Globus pallidus (tissue), 1 donor: ENCODE measurements around the gene KHDRBS1.
"Not testable (repeated sequence)": the region's sequence is repeated elsewhere in the genome, so short reads cannot be mapped to it uniquely, and the experiment has no call there.

Experiments
- DNase-seq: peaks from one replicate; pipeline ENCODE4 v3.0.0-alpha.2; 2015; ENCODE audit warnings: low spot score

KHDRBS1 gene

DNA sequence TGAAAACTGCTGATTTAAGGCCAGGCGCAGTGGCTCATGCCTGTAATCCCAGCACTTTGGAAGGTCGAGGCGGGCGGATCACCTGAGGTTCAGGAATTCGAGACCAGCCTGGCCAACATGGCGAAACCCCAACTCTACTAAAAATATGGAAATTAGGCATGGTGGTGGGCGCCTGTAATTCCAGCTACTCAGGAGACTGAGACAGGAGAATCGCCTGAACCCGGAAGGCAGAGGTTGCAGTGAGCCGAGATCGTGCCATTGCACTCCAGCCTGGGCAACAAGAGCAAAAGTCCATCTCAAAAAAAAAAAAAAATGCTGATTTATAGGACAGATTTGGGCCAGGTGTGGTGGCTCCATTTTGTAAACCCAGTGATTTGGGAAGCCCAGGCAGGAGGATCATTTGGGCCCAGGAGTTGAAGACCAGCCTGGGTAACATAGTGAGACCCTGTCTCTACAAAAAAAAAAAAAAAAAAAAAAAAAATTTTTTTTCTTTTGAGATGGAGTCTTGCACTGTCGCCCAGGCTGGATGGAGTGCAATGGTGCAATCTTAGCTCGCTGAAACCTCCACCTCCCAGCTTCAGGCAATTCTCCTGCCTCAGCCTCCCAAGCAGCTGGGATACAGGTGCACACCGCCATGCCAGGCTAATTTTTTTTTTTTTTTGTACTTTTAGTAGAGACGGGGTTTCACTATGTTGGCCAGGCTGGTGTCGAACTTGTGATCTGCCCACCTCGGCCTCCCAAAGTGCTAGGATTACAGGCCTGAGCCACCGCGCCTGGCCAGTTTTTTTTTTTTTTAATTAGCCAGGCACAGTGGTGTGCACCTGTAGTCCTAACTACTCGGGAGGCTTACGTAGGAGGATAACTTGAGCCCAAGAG lies 52.2 kb downstream of the KHDRBS1 start:
- DNase-seq = not testable (repeated sequence)

DNA sequence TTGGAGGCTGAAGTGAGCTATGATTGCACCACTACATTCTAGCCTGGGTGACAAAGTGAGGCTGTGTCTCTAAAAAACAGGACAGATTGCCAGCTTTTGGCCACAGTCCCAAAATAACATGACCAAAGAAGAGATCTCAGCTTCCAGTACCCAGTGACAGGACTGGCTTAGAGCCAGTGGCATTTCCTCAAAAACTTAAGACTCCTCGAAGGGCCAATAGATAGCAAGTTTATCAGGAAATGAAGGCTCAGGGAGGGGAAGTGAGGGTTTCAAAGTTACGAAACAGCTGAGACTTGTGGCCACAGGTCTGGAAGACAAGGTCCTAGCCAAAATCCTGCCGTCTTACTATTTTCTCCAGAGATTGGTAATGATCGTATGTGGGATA lies 52.8 kb downstream of the KHDRBS1 start:
- peak; percentile 81 for DNase-seq

DNA sequence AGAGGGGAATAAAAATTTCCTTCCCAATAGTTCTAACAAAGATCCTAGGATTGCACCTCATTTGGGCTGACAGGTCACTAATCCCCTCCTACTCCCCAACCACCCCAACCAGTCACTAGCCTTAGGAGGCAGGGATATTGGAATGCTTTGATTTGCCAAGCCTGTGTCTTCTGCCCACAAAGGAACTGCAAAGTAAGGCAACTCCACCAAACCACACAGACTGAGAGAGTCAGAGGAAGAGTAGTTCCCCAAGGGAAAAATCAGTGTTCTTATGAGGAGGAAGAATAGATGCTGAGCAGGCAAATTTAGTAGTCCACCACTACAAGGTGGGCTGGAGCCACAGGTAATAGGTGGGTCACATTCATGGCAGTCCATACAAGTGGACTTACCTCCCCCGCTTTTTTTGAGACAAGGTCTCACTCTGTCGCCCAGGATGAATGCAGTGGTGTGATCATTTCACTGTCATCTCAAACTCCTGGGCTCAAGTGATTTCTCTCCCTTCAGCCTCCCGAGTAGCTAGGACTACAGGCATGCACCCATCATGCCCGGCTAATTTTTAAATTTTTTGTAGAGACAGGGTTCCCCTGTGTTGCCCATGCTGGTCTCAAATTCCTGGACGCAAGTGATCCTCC lies 55.4 kb downstream of the KHDRBS1 start:
- DNase-seq = no peak

DNA sequence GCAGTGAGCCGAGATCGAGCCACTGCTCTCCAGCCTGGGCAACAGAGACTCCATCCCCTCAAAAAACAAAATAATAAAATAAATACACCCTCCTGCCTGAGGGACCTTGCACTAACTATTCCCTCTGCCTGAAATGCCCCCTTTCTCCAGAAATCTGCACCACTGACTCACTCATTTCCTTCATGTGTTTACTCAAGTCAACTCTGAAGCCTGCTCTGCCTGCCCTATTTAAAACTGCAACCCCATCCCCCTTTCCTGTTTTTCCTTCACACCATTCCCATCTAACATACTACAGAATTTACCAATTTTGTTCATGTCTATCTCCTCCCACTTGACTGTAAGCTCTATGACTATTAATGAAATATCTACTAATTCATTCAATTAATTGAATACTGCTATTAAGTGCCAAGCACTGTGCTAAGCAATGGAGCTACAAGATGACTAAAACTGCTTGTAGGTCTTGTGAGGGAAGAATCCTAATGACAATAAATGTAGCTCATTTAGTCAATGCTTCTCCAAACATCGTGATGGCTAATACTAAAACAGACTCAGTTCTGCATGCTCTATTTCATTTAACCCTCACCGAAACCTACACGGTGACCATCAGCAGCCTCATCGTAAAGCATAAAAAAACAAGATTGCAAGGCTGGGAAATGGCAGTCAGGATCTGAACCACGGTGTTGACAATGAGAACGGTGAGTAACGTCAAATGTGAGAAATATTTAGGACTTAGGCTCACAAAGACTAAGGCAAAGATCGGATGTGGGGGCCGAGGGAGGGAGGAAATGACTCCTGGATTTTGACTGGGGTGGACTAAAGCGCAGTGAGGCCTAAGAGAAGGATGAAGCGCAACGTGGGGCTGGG lies 58.3 kb downstream of the KHDRBS1 start:
- no peak for DNase-seq

DNA sequence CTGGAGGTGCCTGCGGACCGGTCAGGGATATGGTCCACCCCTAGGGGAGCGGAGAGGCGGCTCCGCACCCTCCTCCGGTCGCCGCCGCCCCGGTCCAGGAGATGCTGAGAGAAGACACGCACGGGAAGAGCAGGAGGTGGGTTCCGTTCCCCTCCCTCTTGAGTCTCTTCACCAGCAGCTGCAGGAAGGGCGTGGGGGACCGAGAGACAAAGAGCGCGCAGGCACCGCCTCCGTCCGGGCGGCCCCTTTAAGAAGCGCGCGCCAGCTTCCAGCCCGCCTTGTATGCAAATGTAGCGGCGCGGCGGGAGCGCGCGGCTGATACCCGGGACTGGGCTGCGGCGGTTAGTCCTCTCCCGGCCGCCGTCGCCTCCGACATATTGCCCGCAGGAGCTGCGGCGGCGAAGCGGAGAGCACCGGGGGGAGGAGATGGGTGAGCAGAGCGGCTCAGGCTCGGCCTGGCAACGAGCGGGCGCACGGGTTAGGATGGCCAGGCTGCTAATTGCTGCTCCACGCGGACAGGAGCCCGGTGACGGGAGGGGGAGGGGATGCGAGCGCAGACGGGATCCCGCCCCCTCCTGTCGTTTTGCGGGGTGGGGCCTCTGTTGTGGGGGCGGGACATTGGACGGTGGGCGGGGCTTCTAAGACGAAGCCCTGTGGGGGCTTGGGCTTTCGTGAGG lies 59.1 kb downstream of the KHDRBS1 start, which contains the start of gene TMEM39B:
TMEM39B (plus strand) TSS at position 318 of the 677 bp plus-strand sequence; CDS start at position 427, 109 bp downstream.
- DNase-seq = peak; percentile 95

DNA sequence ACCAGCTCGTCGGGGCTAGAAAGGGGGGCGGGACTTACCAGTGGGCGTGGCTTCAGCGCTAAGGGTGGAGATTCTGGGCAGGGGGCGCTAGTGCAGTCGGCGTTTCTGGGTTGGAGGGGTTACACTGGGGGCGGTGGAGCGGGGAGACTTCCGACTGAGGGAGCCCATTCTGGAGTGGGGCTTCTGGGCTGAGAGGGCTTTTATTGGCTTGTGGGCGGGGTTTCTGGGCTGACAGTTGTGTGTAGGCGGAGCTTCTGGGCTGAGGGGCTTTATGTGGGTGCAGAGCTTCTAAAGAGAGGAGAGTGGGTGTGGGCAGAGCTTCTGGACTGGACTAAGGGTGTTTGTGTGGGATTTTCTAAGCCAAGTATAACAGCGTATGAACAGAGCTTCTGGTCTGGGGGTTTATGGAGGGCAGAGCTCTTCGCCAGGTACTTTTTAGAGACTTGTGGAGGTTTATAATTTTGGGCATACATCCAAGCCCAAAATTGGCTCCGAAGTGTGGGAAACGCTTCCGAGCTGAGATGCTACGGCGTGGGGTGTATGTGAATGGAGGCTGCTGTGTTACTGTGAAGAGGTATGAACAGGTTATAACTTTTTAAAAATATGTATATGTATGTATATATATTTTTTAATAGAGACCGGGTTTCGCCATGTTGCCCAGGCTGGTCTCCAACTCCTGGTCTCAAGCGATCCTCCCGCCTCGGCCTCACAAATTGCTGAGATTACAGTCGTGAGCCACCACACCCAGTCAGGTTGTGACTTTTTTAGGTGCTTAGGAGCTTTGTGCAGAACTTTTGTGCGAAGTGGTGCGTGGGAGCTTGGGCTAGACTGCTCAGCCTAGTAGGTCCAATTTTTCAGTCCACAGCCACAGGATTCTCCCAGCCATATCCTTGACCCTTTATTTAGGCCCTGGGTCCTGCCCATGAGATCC lies 59.9 kb downstream of the KHDRBS1 start:
- DNase-seq = no peak

DNA sequence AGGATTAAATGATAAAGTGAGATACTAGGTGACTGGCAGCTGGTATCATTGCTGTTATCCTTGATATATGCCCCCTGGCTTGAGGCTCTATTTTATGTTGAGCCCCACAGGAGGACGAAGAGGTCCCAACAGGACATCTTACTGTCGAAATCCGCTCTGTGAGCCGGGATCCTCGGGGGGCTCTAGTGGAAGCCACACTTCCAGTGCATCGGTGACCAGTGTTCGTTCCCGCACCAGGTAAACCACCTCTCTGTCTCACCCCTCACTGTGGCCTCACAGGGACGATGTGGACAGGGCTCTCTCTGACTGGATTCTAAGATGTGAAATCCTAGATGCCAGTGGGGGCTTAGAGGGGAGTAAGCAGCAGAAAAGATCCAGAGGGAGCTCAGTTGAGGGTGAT lies 61.2 kb downstream of the KHDRBS1 start:
- no peak for DNase-seq

DNA sequence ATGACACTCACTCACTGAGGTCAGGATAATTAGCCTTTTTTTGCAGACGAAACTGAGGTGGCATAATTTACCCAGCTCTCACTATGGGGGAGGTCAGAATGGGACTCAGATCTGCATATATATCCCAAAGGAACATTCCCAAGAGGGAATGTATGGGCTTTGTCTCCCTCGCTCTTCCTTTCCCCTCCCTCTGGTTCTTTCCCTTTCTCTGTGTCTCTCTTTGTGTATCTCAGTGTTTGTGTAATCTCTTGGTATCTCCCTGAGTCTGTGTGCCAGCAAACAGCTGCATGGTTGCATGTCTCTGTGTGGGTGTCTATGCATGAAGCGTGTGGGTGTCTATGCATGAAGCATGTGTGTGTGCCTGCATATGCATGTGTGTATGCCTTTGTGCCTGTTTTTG lies 63.8 kb downstream of the KHDRBS1 start:
- peak; percentile 42 for DNase-seq

DNA sequence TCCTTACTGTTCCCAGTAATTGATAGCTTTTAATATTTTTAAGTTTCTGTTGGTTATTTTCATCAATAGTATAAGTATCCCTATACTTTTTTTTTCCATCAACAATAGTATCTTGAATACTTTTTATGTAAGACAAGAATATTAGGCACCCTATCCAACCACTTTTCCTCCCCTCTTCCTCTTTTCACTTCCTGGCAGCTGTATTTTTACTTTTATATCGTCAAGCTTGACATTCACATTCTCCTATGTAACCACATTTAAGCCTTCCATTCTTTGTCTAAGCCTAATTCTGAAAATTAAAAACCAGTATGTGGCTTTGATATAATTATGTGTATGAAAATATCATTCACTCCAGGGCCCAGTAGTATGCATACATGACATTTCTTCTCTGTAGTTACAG lies 68.4 kb downstream of the KHDRBS1 start:
- DNase-seq = no peak

DNA sequence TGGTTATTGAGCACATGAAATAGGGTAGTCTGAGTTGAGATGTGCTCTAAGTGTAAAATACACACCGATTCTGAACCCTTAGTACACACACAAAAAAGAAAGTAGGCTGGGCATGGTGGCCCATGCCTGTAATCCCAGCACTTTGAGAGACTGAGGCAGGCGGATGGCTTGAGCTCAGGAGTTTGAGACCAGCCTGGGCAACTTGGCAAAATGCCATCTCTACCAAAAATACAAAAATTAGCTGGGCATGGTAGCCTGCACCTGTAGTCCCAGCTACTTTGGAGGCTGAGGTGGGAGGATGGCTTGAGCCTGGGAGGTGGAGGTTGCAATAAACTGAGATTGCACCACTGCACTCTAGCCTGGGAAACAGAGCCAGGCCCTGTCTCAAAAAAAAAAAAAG lies 72.7 kb downstream of the KHDRBS1 start:
- not testable (repeated sequence) for DNase-seq

DNA sequence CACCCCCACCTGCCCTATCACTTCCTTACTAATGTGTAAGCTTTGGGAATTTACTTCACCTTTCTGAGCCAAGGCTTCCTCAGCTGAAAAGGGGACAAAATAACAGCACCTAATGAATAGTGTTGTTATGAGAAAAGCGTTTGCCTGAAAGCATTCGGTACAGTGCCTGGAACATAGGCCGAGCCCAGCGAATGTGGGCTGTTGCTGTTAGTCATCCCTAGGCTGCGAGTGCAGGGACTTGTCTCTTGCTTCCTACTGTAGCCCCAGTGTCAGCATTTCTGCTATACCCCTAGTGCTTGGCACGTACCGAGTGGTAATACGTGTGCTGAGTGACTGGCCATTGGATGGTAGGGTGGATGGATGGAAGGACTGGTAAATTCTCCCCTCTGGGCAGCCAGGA lies 77.5 kb downstream of the KHDRBS1 start:
- no peak for DNase-seq

DNA sequence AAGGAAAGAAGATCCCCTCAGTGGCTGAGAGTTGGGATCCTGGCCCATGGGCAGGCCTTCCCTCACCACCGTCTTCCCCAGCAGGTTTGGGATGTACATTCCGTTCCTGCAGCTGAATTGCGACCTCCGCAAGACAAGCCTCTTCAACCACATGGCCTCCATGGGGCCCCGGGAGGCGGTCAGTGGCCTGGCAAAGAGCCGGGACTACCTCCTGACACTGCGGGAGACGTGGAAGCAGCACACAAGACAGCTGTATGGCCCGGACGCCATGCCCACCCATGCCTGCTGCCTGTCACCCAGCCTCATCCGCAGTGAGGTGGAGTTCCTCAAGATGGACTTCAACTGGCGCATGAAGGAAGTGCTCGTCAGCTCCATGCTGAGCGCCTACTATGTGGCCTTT lies 77.9 kb downstream of the KHDRBS1 start:
- no peak for DNase-seq
